Right lobe of liver (tissue), 4 donors: ENCODE data around the gene CBX3.

ENCODE experiments used
- CTCF ChIP-seq, 4 donors: fragments of 200-600 bp in 3 of 4; fragments of 450-650 bp in 1 of 4; IDR thresholded peaks; one replicate each; pipeline versions ENCODE4 v1.5.1 to v1.8.0; 2016 to 2022; ENCODE audit warnings: antibody characterized with exemption in 4 of 4, mild to moderate bottlenecking in 2 of 4
- POLR2A ChIP-seq: fragments of 450-650 bp; IDR thresholded peaks from one replicate; pipeline ENCODE4 v1.6.1; 2017; ENCODE audit warnings: antibody characterized with exemption, mild to moderate bottlenecking
- donor health status: DM: no; HTN: no; CAD: no.
- donor health status: DM: no; HTN: no; CAD: no.
- donor health status: DM: no; HTN: yes; CAD: no.

GRCh38 chr7:26227987-26228386, 26.4 kb downstream of the CBX3 start:
- TF ChIP-seq CTCF (IDR thresholded peaks at IDR 0.05) (no peak), POLR2A (no peak)
